Upper lobe of right lung (tissue), 1 donor: ENCODE data around the gene SNX7. TPM values are rescaled to one million over a fixed set of nuclear protein-coding genes. Genes with fewer than 3 reads are reported as not detected.

Experiments
- ATAC-seq: fragments of 200-7000 bp; cut with Tn5 transposase; one replicate; pipeline ENCODE4 v1.9.1; 2020; ENCODE audit warnings: mild to moderate bottlenecking, moderate library complexity
- DNase-seq: peaks from one replicate; pipeline ENCODE4 v3.0.0-alpha.2; 2020
- H3K27ac ChIP-seq: fragments of 200-600 bp; one replicate; pipeline ENCODE4 v1.8.0; 2022
- H3K27me3 ChIP-seq: fragments of 200-600 bp; one replicate; pipeline ENCODE4 v1.8.0; 2022; ENCODE audit warnings: mild to moderate bottlenecking
- H3K36me3 ChIP-seq: fragments of 200-600 bp; one replicate; pipeline ENCODE4 v1.8.0; 2022
- H3K4me1 ChIP-seq: fragments of 200-600 bp; one replicate; pipeline ENCODE4 v1.8.0; 2022
- H3K4me3 ChIP-seq: fragments of 200-600 bp; one replicate; pipeline ENCODE4 v1.8.0; 2022; ENCODE audit warnings: mild to moderate bottlenecking
- H3K9me3 ChIP-seq: fragments of 200-600 bp; one replicate; pipeline ENCODE4 v1.8.0; 2022
- intact Hi-C: fragments of 100-400 bp; cut with DNase I; formaldehyde crosslinking; loops from one replicate; pipeline ENCODE4 v1.11.0; 2022
- total RNA-seq: library from RNA; stranded (reverse); fragmentation: NEBNext Ultra II Directional; extraction: Animal tissue kit (Norgen Biotek cat#: 25700); gene quantifications from one replicate; pipeline ENCODE4 v1.2.1, GENCODE V29; 2021
- TF ChIP-seq, protein P1 (sequence below): fragments of 200-600 bp; IDR thresholded peaks from one replicate; pipeline ENCODE4 v1.8.0; 2022; ENCODE audit warnings: antibody characterized with exemption
- donor health status: DM: no; HTN: yes; CAD: no; lungs with severe emphysema.

Gene SNX7
- total RNA-seq, 1 donor from 2014 or later: 14.8 TPM

- Histone ChIP-seq H3K4me3 (no peak overlapping the region), H3K9me3 (no peaks in the 10 kb centered on the region), H3K4me1 (no peaks in the 10 kb centered on the region), H3K36me3 (no peaks in the 10 kb centered on the region), H3K27me3 (no peaks in the 10 kb centered on the region), H3K27ac (no peak overlapping the region)
- DNase-seq (no peak), ATAC-seq (no peak)
- TF ChIP-seq, protein P1, sequence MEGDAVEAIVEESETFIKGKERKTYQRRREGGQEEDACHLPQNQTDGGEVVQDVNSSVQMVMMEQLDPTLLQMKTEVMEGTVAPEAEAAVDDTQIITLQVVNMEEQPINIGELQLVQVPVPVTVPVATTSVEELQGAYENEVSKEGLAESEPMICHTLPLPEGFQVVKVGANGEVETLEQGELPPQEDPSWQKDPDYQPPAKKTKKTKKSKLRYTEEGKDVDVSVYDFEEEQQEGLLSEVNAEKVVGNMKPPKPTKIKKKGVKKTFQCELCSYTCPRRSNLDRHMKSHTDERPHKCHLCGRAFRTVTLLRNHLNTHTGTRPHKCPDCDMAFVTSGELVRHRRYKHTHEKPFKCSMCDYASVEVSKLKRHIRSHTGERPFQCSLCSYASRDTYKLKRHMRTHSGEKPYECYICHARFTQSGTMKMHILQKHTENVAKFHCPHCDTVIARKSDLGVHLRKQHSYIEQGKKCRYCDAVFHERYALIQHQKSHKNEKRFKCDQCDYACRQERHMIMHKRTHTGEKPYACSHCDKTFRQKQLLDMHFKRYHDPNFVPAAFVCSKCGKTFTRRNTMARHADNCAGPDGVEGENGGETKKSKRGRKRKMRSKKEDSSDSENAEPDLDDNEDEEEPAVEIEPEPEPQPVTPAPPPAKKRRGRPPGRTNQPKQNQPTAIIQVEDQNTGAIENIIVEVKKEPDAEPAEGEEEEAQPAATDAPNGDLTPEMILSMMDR: no peak
- intact Hi-C loops: no loop called here
Measured at GRCh38 chr1:98732985-98733781, 71.7 kb downstream of the SNX7 start.

DNA sequence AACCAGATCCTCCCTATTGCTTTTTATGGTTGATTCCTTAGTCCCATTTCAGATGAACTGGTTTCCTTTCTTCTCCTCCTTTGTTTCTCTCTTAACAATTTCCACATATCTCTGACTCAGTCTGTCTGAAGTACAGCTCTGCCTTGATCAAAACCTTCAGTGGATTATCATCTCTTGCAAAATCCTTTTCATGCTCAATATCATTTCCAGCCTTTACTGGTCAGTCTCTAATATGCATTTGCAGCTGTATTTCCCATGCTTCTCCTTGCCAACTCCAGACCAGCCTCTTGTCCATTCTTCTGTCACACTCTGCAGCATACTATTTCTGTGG, 72.2 kb downstream of the SNX7 start:
- intact Hi-C loops: no loop called here
- Histone ChIP-seq H3K36me3 (no peaks in the 10 kb centered on the region), H3K27ac (no peak overlapping the region), H3K27me3 (no peaks in the 10 kb centered on the region), H3K9me3 (no peaks in the 10 kb centered on the region), H3K4me1 (no peaks in the 10 kb centered on the region), H3K4me3 (no peak overlapping the region)
- ATAC-seq (no peak), DNase-seq (no peak)
- TF ChIP-seq, protein P1: no peak

DNA sequence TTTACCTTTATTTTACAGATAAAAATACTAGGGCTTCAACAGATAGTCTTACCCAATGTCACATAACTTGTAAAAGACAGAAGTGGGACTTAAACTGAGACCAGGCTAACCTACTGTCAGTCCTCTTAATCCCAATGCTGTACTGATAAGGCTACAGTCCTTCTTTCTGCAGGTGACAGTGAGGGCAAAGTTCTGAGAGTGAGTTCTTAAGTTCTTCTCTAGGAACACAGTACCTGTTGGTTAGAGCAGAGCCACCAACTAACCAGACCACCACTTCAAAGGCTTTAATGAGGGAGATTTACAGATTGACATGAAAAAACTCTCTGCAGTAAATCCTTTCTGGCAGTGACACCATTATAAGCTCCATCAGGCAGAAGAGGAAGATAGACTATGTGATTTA, 74.2 kb downstream of the SNX7 start:
- H3K36me3 ChIP-seq: no peaks in the 10 kb centered on the region
- H3K27me3 ChIP-seq: no peaks in the 10 kb centered on the region
- TF ChIP-seq, protein P1: no peak
- no peak overlapping the region for H3K27ac ChIP-seq
- no peaks in the 10 kb centered on the region for H3K4me1 ChIP-seq
- DNase-seq (no peak), ATAC-seq (no peak)
- intact Hi-C loops: no loop called here
- H3K9me3 ChIP-seq: no peaks in the 10 kb centered on the region
- no peak overlapping the region for H3K4me3 ChIP-seq

- Histone ChIP-seq H3K4me3 (no peak overlapping the region), H3K9me3 (no peaks in the 10 kb centered on the region), H3K27me3 (no peaks in the 10 kb centered on the region), H3K36me3 (no peaks in the 10 kb centered on the region), H3K4me1 (no peaks in the 10 kb centered on the region), H3K27ac (no peak overlapping the region)
- intact Hi-C loops: no loop called here
- no peak for ATAC-seq
- TF ChIP-seq, protein P1: no peak
- no peak for DNase-seq
Measured at GRCh38 chr1:98737835-98738234, 76.3 kb downstream of the SNX7 start.

DNA sequence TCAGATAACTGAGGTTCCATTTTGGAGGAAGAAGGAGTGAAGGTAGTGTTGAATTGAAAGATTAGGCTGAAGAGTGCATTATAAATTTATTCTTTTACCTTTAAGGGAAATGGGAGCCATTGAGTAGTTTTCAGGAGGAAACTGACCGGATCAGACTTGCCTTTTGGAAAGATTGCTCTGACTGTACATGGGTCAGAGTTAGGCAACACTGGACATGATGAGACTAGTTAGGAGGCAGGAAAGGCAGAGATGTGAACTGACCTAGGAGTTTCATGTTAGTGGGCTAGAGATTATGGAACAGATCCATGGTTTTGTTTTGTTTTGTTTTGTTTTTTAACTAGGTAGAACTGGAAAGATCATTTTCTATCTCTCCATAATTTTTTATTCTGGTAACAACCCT, 78.2 kb downstream of the SNX7 start:
- no peak for DNase-seq
- no peaks in the 10 kb centered on the region for H3K36me3 ChIP-seq
- intact Hi-C loops: no loop called here
- TF ChIP-seq, protein P1: no peak
- H3K4me3 ChIP-seq: no peak overlapping the region
- no peaks in the 10 kb centered on the region for H3K27me3 ChIP-seq
- H3K27ac ChIP-seq: no peak overlapping the region
- ATAC-seq: no peak
- H3K4me1 ChIP-seq: no peaks in the 10 kb centered on the region
- no peaks in the 10 kb centered on the region for H3K9me3 ChIP-seq

GRCh38 chr1:98741164-98741563, 79.6 kb downstream of the SNX7 start:
- intact Hi-C loops: no loop called here
- no peak for ATAC-seq
- H3K4me3 ChIP-seq: no peak overlapping the region

More at GRCh38 chr1:98741164-98741563, 79.6 kb downstream of the SNX7 start:
- Histone ChIP-seq H3K27me3 (no peaks in the 10 kb centered on the region), H3K27ac (no peak overlapping the region), H3K36me3 (no peaks in the 10 kb centered on the region), H3K9me3 (no peaks in the 10 kb centered on the region), H3K4me1 (no peaks in the 10 kb centered on the region)
- TF ChIP-seq, protein P1: no peak
- DNase-seq: no peak
